GM23338 (cell line): Measurements from ENCODE around the gene SPINDOC. TPM values are rescaled to one million over a fixed set of nuclear protein-coding genes. Genes with fewer than 3 reads are reported as not detected.

ENCODE experiments used
- ATAC-seq: fragments of 200-7000 bp; cut with Tn5 transposase; 3 replicates; pipeline ENCODE4 v1.9.1; 2020
- DNase-seq: peaks from one replicate; pipeline ENCODE4 v3.0.0-alpha.2; 2015; ENCODE audit warnings: low spot score
- H2AFZ ChIP-seq: fragments of 200-600 bp; sonication (generic); 2 replicates; pipeline ENCODE4 v1.8.0; 2016; ENCODE audit warnings: antibody characterized with exemption, mild to moderate bottlenecking, moderate library complexity
- H3F3A ChIP-seq: fragments of 200-600 bp; sonication (generic); replicated peaks from 2 replicates; pipeline ENCODE4 v1.8.0; 2017; ENCODE audit warnings: antibody characterized with exemption, mixed run types, low read depth
- H3K27ac ChIP-seq: fragments of 200-600 bp; sonication (generic); 2 replicates; pipeline ENCODE4 v1.6.1; 2016; ENCODE audit warnings: low read depth
- H3K27me3 ChIP-seq: fragments of 200-600 bp; sonication (generic); 2 replicates; pipeline ENCODE4 v1.8.0; 2016; ENCODE audit warnings: mild to moderate bottlenecking, mixed run types, moderate library complexity; ENCODE audit not compliant: insufficient read depth
- H3K36me3 ChIP-seq: fragments of 200-600 bp; sonication (generic); 2 replicates; pipeline ENCODE4 v1.8.0; 2016; ENCODE audit warnings: mild to moderate bottlenecking; ENCODE audit not compliant: insufficient read depth
- H3K4me1 ChIP-seq: fragments of 200-600 bp; sonication (generic); 2 replicates; pipeline ENCODE4 v1.8.0; 2016; ENCODE audit warnings: mild to moderate bottlenecking, moderate library complexity; ENCODE audit not compliant: insufficient read depth
- H3K4me2 ChIP-seq: fragments of 200-600 bp; sonication (generic); 2 replicates; pipeline ENCODE4 v1.7.1; 2017; ENCODE audit warnings: mixed run types
- H3K4me3 ChIP-seq: fragments of 200-600 bp; sonication (generic); 2 replicates; pipeline ENCODE4 v1.6.1; 2016; ENCODE audit warnings: mixed run types
- H3K79me2 ChIP-seq: fragments of 200-600 bp; sonication (generic); replicated peaks from 2 replicates; pipeline ENCODE4 v1.8.0; 2017; ENCODE audit warnings: mild to moderate bottlenecking; ENCODE audit not compliant: insufficient read depth
- H3K9me2 ChIP-seq: fragments of 200-600 bp; sonication (generic); 2 replicates; pipeline ENCODE4 v1.8.0; 2017; ENCODE audit not compliant: insufficient read depth
- H4K20me1 ChIP-seq: fragments of 200-600 bp; sonication (generic); replicated peaks from 2 replicates; pipeline ENCODE4 v1.8.0; 2017; ENCODE audit warnings: mild to moderate bottlenecking; ENCODE audit not compliant: insufficient read depth
- H3K27ac Mint-ChIP-seq: 2 replicates; pipeline ENCODE4 v1.8.0; 2020; ENCODE audit warnings: inconsistent platforms, mild to moderate bottlenecking, moderate library complexity, mixed read lengths
- H3K27me3 Mint-ChIP-seq: 3 replicates; pipeline ENCODE4 v1.8.0; 2022; ENCODE audit warnings: low read depth, mild to moderate bottlenecking, moderate library complexity, mixed read lengths, inconsistent platforms; ENCODE audit not compliant: insufficient read depth, poor library complexity
- H3K36me3 Mint-ChIP-seq: 3 replicates; pipeline ENCODE4 v1.8.0; 2021; ENCODE audit warnings: low read depth, mild to moderate bottlenecking, inconsistent platforms, moderate library complexity, mixed read lengths
- H3K4me1 Mint-ChIP-seq: 3 replicates; pipeline ENCODE4 v1.8.0; 2020; ENCODE audit warnings: mild to moderate bottlenecking, inconsistent platforms, mixed read lengths
- H3K4me3 Mint-ChIP-seq: 3 replicates; pipeline ENCODE4 v1.8.0; 2021; ENCODE audit warnings: moderate library complexity, mild to moderate bottlenecking, inconsistent platforms, mixed read lengths
- H3K9me3 Mint-ChIP-seq: 3 replicates; pipeline ENCODE4 v1.8.0; 2020; ENCODE audit warnings: moderate library complexity, mild to moderate bottlenecking, inconsistent platforms, mixed read lengths
- NANOG ChIP-seq: IDR thresholded peaks from 2 replicates; pipeline ENCODE4 v1.6.1; 2016; ENCODE audit warnings: antibody characterized with exemption, borderline replicate concordance
- polyA plus RNA-seq: library from polyadenylated mRNA; unstranded; fragments of >200 nt; fragmentation: Nextera tagmentation; extraction: Ambion mirVana; gene quantifications from 2 replicates; pipeline ENCODE4 v1.2.1, GENCODE V29; 2016
- total RNA-seq: library from RNA; depleted of rRNA; stranded (reverse); fragments of >200 nt; shearing (Covaris generic); gene quantifications from 2 replicates; pipeline ENCODE4 v1.2.3, GENCODE V29; 2014
- TF ChIP-seq, protein P1 (sequence below): fragments of 250-450 bp; sonication (Bioruptor Pico); IDR thresholded peaks from 2 replicates; pipeline ENCODE4 v1.5.0; 2020; ENCODE audit warnings: mild to moderate bottlenecking, moderate library complexity
- TF ChIP-seq, protein P2 (sequence below): IDR thresholded peaks from one replicate; pipeline ENCODE4 v1.6.1; 2018; ENCODE audit warnings: antibody characterized with exemption; ENCODE audit not compliant: unreplicated experiment
- TF ChIP-seq, protein P3 (sequence below): IDR thresholded peaks from 2 replicates; pipeline ENCODE4 v1.6.1; 2016; ENCODE audit warnings: antibody characterized with exemption

The SPINDOC gene
- total and polyA plus RNA-seq, 2 experiments from 2014 or later: 9.4 to 84.7 TPM

DNA sequence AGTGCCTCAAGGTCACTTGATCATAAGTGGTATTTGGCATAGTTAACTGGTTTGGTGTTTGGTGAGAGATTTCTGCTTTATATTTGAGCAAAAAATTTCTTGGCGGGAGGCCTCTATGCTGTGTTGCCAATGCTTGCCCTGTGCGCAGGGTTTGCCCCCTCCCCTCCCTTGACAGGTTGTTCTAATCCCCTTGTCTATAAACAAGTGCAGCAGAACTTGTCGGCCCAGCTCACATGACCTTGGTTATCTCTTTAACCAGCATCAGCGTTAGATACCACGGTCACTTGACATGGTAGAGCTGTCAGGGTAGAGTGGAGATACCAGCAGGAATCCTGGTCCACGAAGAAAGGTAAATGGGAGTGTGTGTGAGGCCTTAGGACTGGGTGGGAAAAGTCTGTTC is 61.3 kb downstream of the SPINDOC start:
- Histone ChIP-seq H3K36me3 (peaks cover 4% of the 10 kb centered on the region; the same call in 1 of the 2 replicates), H3K9me2 (no peaks in the 10 kb centered on the region), H3K27me3 (no peaks in the 10 kb centered on the region), H3F3A (peaks cover 9% of the 10 kb centered on the region; the same call in 1 of the 2 replicates), H4K20me1 (peaks cover 53% of the 10 kb centered on the region), H3K4me2 (no peak overlapping the region), H2AFZ (no peak overlapping the region), H3K27ac (no peak overlapping the region), H3K4me3 (no peak overlapping the region), H3K4me1 (peaks cover 15% of the 10 kb centered on the region), H3K79me2 (peaks cover 91% of the 10 kb centered on the region)
- Mint-ChIP-seq H3K4me1 (peaks cover 55% of the 10 kb centered on the region), H3K4me3 (no peak overlapping the region), H3K36me3 (0 out of 3 replicates have a peak, but pooled peaks cover 4% of the 10 kb centered on the region), H3K27ac (no peak overlapping the region), H3K27me3 (peaks cover 8% of the 10 kb centered on the region), H3K9me3 (no peaks in the 10 kb centered on the region)
- TF ChIP-seq, protein P1, sequence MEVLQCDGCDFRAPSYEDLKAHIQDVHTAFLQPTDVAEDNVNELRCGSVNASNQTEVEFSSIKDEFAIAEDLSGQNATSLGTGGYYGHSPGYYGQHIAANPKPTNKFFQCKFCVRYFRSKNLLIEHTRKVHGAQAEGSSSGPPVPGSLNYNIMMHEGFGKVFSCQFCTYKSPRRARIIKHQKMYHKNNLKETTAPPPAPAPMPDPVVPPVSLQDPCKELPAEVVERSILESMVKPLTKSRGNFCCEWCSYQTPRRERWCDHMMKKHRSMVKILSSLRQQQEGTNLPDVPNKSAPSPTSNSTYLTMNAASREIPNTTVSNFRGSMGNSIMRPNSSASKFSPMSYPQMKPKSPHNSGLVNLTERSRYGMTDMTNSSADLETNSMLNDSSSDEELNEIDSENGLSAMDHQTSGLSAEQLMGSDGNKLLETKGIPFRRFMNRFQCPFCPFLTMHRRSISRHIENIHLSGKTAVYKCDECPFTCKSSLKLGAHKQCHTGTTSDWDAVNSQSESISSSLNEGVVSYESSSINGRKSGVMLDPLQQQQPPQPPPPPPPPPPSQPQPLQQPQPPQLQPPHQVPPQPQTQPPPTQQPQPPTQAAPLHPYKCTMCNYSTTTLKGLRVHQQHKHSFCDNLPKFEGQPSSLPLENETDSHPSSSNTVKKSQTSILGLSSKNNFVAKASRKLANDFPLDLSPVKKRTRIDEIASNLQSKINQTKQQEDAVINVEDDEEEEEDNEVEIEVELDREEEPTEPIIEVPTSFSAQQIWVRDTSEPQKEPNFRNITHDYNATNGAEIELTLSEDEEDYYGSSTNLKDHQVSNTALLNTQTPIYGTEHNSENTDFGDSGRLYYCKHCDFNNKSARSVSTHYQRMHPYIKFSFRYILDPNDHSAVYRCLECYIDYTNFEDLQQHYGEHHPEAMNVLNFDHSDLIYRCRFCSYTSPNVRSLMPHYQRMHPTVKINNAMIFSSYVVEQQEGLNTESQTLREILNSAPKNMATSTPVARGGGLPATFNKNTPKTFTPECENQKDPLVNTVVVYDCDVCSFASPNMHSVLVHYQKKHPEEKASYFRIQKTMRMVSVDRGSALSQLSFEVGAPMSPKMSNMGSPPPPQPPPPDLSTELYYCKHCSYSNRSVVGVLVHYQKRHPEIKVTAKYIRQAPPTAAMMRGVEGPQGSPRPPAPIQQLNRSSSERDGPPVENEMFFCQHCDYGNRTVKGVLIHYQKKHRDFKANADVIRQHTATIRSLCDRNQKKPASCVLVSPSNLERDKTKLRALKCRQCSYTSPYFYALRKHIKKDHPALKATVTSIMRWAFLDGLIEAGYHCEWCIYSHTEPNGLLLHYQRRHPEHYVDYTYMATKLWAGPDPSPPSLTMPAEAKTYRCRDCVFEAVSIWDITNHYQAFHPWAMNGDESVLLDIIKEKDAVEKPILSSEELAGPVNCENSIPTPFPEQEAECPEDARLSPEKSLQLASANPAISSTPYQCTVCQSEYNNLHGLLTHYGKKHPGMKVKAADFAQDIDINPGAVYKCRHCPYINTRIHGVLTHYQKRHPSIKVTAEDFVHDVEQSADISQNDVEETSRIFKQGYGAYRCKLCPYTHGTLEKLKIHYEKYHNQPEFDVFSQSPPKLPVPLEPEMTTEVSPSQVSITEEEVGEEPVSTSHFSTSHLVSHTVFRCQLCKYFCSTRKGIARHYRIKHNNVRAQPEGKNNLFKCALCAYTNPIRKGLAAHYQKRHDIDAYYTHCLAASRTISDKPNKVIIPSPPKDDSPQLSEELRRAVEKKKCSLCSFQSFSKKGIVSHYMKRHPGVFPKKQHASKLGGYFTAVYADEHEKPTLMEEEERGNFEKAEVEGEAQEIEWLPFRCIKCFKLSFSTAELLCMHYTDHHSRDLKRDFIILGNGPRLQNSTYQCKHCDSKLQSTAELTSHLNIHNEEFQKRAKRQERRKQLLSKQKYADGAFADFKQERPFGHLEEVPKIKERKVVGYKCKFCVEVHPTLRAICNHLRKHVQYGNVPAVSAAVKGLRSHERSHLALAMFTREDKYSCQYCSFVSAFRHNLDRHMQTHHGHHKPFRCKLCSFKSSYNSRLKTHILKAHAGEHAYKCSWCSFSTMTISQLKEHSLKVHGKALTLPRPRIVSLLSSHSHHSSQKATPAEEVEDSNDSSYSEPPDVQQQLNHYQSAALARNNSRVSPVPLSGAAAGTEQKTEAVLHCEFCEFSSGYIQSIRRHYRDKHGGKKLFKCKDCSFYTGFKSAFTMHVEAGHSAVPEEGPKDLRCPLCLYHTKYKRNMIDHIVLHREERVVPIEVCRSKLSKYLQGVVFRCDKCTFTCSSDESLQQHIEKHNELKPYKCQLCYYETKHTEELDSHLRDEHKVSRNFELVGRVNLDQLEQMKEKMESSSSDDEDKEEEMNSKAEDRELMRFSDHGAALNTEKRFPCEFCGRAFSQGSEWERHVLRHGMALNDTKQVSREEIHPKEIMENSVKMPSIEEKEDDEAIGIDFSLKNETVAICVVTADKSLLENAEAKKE (CRISPR knock-in tag): no peak
- no peak for TF ChIP-seq NANOG
- TF ChIP-seq, protein P2, sequence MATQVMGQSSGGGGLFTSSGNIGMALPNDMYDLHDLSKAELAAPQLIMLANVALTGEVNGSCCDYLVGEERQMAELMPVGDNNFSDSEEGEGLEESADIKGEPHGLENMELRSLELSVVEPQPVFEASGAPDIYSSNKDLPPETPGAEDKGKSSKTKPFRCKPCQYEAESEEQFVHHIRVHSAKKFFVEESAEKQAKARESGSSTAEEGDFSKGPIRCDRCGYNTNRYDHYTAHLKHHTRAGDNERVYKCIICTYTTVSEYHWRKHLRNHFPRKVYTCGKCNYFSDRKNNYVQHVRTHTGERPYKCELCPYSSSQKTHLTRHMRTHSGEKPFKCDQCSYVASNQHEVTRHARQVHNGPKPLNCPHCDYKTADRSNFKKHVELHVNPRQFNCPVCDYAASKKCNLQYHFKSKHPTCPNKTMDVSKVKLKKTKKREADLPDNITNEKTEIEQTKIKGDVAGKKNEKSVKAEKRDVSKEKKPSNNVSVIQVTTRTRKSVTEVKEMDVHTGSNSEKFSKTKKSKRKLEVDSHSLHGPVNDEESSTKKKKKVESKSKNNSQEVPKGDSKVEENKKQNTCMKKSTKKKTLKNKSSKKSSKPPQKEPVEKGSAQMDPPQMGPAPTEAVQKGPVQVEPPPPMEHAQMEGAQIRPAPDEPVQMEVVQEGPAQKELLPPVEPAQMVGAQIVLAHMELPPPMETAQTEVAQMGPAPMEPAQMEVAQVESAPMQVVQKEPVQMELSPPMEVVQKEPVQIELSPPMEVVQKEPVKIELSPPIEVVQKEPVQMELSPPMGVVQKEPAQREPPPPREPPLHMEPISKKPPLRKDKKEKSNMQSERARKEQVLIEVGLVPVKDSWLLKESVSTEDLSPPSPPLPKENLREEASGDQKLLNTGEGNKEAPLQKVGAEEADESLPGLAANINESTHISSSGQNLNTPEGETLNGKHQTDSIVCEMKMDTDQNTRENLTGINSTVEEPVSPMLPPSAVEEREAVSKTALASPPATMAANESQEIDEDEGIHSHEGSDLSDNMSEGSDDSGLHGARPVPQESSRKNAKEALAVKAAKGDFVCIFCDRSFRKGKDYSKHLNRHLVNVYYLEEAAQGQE: no peak
- TF ChIP-seq, protein P3, sequence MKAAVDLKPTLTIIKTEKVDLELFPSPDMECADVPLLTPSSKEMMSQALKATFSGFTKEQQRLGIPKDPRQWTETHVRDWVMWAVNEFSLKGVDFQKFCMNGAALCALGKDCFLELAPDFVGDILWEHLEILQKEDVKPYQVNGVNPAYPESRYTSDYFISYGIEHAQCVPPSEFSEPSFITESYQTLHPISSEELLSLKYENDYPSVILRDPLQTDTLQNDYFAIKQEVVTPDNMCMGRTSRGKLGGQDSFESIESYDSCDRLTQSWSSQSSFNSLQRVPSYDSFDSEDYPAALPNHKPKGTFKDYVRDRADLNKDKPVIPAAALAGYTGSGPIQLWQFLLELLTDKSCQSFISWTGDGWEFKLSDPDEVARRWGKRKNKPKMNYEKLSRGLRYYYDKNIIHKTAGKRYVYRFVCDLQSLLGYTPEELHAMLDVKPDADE: no peak
- DNase-seq (no peak), ATAC-seq (no peak)
